Measurements from ENCODE around the gene ERICH2.

- TF ChIP-seq SUZ12 (IDR thresholded peaks at IDR 0.05; ENCODE audit: extremely low read depth, insufficient read depth, insufficient read length) (no peak), YY1 (IDR thresholded peaks at IDR 0.05; ENCODE audit: insufficient read depth, insufficient read length) (no peak), ZNF274 (IDR thresholded peaks at IDR 0.05; ENCODE audit: low read depth, low read length) (no peak)
These were observed 32.8 kb upstream of the ERICH2 start for GRCh38 chr2:170737406-170737805.
